Parathyroid adenoma (tissue), 2 donors: ENCODE results near the gene NAT9.

Source experiments
- H2AFZ ChIP-seq: fragments of 300-600 bp; sonication (generic); one replicate; pipeline ENCODE4 v1.7.0; 2017; ENCODE audit warnings: antibody characterized with exemption, mild to moderate bottlenecking
- H3K27ac ChIP-seq: fragments of 300-600 bp; sonication (generic); one replicate; pipeline ENCODE4 v1.7.0; 2017
- H3K27me3 ChIP-seq: fragments of 300-600 bp; sonication (generic); one replicate; pipeline ENCODE4 v1.7.0; 2017; ENCODE audit warnings: low read length; ENCODE audit not compliant: control insufficient read depth, insufficient read depth
- H3K36me3 ChIP-seq: fragments of 300-600 bp; sonication (generic); one replicate; pipeline ENCODE4 v1.7.0; 2017; ENCODE audit warnings: low read length; ENCODE audit not compliant: control insufficient read depth, insufficient read depth
- H3K4me1 ChIP-seq: fragments of 300-600 bp; sonication (generic); one replicate; pipeline ENCODE4 v1.7.0; 2017; ENCODE audit warnings: control low read depth
- H3K4me2 ChIP-seq: fragments of 300-600 bp; sonication (generic); one replicate; pipeline ENCODE4 v1.7.0; 2017; ENCODE audit warnings: low read length
- H3K4me3 ChIP-seq: fragments of 300-600 bp; sonication (generic); one replicate; pipeline ENCODE4 v1.7.0; 2017; ENCODE audit warnings: low read depth, low read length
- H3K79me2 ChIP-seq: fragments of 300-600 bp; sonication (generic); one replicate; pipeline ENCODE4 v1.7.0; 2017; ENCODE audit warnings: control low read depth
- H3K9ac ChIP-seq: fragments of 300-600 bp; sonication (generic); one replicate; pipeline ENCODE4 v1.7.0; 2017; ENCODE audit warnings: mild to moderate bottlenecking
- H3K9me3 ChIP-seq: fragments of 300-600 bp; sonication (generic); one replicate; pipeline ENCODE4 v1.7.0; 2017; ENCODE audit warnings: low read length; ENCODE audit not compliant: control insufficient read depth
- CTCF ChIP-seq: fragments of 300-600 bp; sonication (generic); IDR thresholded peaks from one replicate; pipeline ENCODE4 v1.7.0; 2017; ENCODE audit warnings: antibody characterized with exemption, mild to moderate bottlenecking
- donor health status: primary hyperparathyroidism.

Gene NAT9

GRCh38 chr17:74810699-74811485, 34.7 kb upstream of the NAT9 start:
- TF ChIP-seq CTCF = no peak
- Histone ChIP-seq H3K27ac (no peak overlapping the region), H3K4me1 (peaks cover 11% of the 10 kb centered on the region), H3K4me2 (no peak overlapping the region), H2AFZ (no peak overlapping the region), H3K27me3 (no peaks in the 10 kb centered on the region), H3K79me2 (no peaks in the 10 kb centered on the region), H3K9ac (no peak overlapping the region), H3K36me3 (no peaks in the 10 kb centered on the region), H3K9me3 (no peaks in the 10 kb centered on the region), H3K4me3 (no peak overlapping the region)

GRCh38 chr17:74808714-74809430, 32.7 kb upstream of the NAT9 start:
- TF ChIP-seq CTCF = no peak
- no peaks in the 10 kb centered on the region for H3K27me3 ChIP-seq
- H3K4me2 ChIP-seq = no peak overlapping the region
- H3K36me3 ChIP-seq = no peaks in the 10 kb centered on the region
- no peak overlapping the region for H3K4me3 ChIP-seq
- H3K9ac ChIP-seq = no peak overlapping the region
- no peak overlapping the region for H2AFZ ChIP-seq
- H3K79me2 ChIP-seq = no peaks in the 10 kb centered on the region
- H3K4me1 ChIP-seq = no peaks in the 10 kb centered on the region
- no peak overlapping the region for H3K27ac ChIP-seq
- H3K9me3 ChIP-seq = no peaks in the 10 kb centered on the region

GRCh38 chr17:74807925-74808324, 31.8 kb upstream of the NAT9 start:
- Histone ChIP-seq H3K79me2 (no peaks in the 10 kb centered on the region), H3K27ac (no peak overlapping the region), H3K4me3 (no peak overlapping the region), H3K9me3 (no peaks in the 10 kb centered on the region), H3K27me3 (no peaks in the 10 kb centered on the region), H2AFZ (no peak overlapping the region), H3K4me1 (no peaks in the 10 kb centered on the region), H3K4me2 (no peak overlapping the region), H3K36me3 (no peaks in the 10 kb centered on the region), H3K9ac (no peak overlapping the region)
- TF ChIP-seq CTCF = no peak

- no peak overlapping the region for H3K27ac ChIP-seq
- no peaks in the 10 kb centered on the region for H3K36me3 ChIP-seq
- H3K4me1 ChIP-seq = no peaks in the 10 kb centered on the region
- no peaks in the 10 kb centered on the region for H3K79me2 ChIP-seq
- no peak overlapping the region for H3K4me2 ChIP-seq
- no peak for TF ChIP-seq CTCF
- H3K9ac ChIP-seq = no peak overlapping the region
- no peaks in the 10 kb centered on the region for H3K9me3 ChIP-seq
- no peak overlapping the region for H3K4me3 ChIP-seq
- H2AFZ ChIP-seq = no peak overlapping the region
- no peaks in the 10 kb centered on the region for H3K27me3 ChIP-seq
These were observed 31.3 kb upstream of the NAT9 start for GRCh38 chr17:74807441-74807840.
